GM18526 (cell line): ENCODE results near the gene SORCS2.

ENCODE experiments used
- POLR2A ChIP-seq: IDR thresholded peaks from 3 replicates; pipeline ENCODE4 v1.6.1; 2011; ENCODE audit not compliant: insufficient read length; ENCODE audit errors: extremely low read depth

SORCS2 gene

GRCh38 chr4:7156761-7157488, 35.4 kb upstream of the SORCS2 start:
- no peak for TF ChIP-seq POLR2A

GRCh38 chr4:7157666-7158065, 34.7 kb upstream of the SORCS2 start:
- no peak for TF ChIP-seq POLR2A

GRCh38 chr4:7158081-7158750, 34.1 kb upstream of the SORCS2 start:
- TF ChIP-seq POLR2A: no peak

- no peak for TF ChIP-seq POLR2A
Observed at GRCh38 chr4:7158991-7159390, 33.3 kb upstream of the SORCS2 start.

GRCh38 chr4:7159923-7160322, 32.4 kb upstream of the SORCS2 start:
- TF ChIP-seq POLR2A: no peak

GRCh38 chr4:7160439-7160838, 31.9 kb upstream of the SORCS2 start:
- TF ChIP-seq POLR2A: no peak

GRCh38 chr4:7160951-7161440, 31.3 kb upstream of the SORCS2 start:
- no peak for TF ChIP-seq POLR2A

- TF ChIP-seq POLR2A: no peak
Observed at GRCh38 chr4:7161721-7162214, 30.6 kb upstream of the SORCS2 start.

- TF ChIP-seq POLR2A: no peak
Observed at GRCh38 chr4:7165874-7166201, 26.5 kb upstream of the SORCS2 start.

- TF ChIP-seq POLR2A: no peak
Observed at GRCh38 chr4:7166237-7166636, 26.1 kb upstream of the SORCS2 start.

GRCh38 chr4:7166981-7167700, 25.2 kb upstream of the SORCS2 start:
- TF ChIP-seq POLR2A: no peak

GRCh38 chr4:7167706-7168105, 24.6 kb upstream of the SORCS2 start:
- no peak for TF ChIP-seq POLR2A

- TF ChIP-seq POLR2A: no peak
Observed at GRCh38 chr4:7168106-7168505, 24.2 kb upstream of the SORCS2 start.

- TF ChIP-seq POLR2A: no peak
Observed at GRCh38 chr4:7169134-7169533, 23.2 kb upstream of the SORCS2 start.

- TF ChIP-seq POLR2A: no peak
Observed at GRCh38 chr4:7170012-7170411, 22.3 kb upstream of the SORCS2 start.
